Chondrocyte (in vitro differentiated cells): ENCODE data around the gene HDAC9. TPM values are rescaled to one million over a fixed set of nuclear protein-coding genes. Genes with fewer than 3 reads are reported as not detected.

Source experiments
- DNase-seq: peaks from one replicate; pipeline ENCODE4 v3.0.0; 2021; ENCODE audit warnings: mixed read lengths, low spot score
- H3K27ac Mint-ChIP-seq: one replicate; pipeline ENCODE4 v1.8.0; 2021; ENCODE audit warnings: mild to moderate bottlenecking, moderate library complexity, mixed read lengths; ENCODE audit not compliant: unreplicated experiment
- H3K27me3 Mint-ChIP-seq: 2 replicates; pipeline ENCODE4 v1.8.0; 2021; ENCODE audit warnings: low read depth, mixed read lengths
- H3K36me3 Mint-ChIP-seq: 2 replicates; pipeline ENCODE4 v1.8.0; 2021; ENCODE audit warnings: low read depth, mixed read lengths
- H3K4me1 Mint-ChIP-seq: 2 replicates; pipeline ENCODE4 v1.8.0; 2021; ENCODE audit warnings: low read depth, mild to moderate bottlenecking, mixed read lengths
- H3K4me3 Mint-ChIP-seq: one replicate; pipeline ENCODE4 v1.8.0; 2021; ENCODE audit warnings: mild to moderate bottlenecking, moderate library complexity, mixed read lengths; ENCODE audit not compliant: unreplicated experiment
- H3K9me3 Mint-ChIP-seq: 2 replicates; pipeline ENCODE4 v1.8.0; 2021; ENCODE audit warnings: low read depth, mixed read lengths
- CTCF ChIP-seq: fragments of 200-600 bp; sonication (generic); IDR thresholded peaks from 2 replicates; pipeline ENCODE4 v1.5.0; 2021; ENCODE audit warnings: antibody characterized with exemption, mild to moderate bottlenecking, moderate library complexity
- total RNA-seq: library from RNA; stranded (reverse); gene quantifications from 3 replicates; pipeline ENCODE4 v1.2.1, GENCODE V29; 2021

HDAC9 gene
- total RNA-seq, 1 donor from 2014 or later: 5.9 TPM

DNA sequence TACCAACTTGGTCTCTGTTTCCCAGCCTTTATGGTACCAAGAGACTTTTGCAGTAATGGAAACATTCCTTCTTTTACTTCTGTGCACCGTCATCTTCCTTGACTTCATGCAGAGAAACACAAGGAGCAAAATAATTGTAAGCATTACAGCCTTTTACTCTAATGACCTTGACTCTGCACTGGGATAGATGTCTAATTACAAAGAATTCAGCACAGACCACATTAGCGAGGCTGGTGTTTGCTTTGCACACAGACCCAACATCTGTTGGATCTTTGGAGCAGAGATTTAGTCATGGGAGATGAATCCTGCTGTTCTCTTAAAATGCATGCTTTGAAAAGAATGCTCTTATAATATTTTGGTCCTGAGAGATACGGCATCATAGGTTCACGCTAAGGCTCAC, 360.2 kb downstream of the HDAC9 start:
- Mint-ChIP-seq H3K36me3 (no peaks in the 10 kb centered on the region), H3K27me3 (no peaks in the 10 kb centered on the region), H3K9me3 (no peaks in the 10 kb centered on the region), H3K4me3 (no peak overlapping the region), H3K27ac (no peak overlapping the region), H3K4me1 (peaks cover 13% of the 10 kb centered on the region)
- TF ChIP-seq CTCF: no peak
- no peak for DNase-seq

- no peak overlapping the region for H3K4me3 Mint-ChIP-seq
- no peaks in the 10 kb centered on the region for H3K36me3 Mint-ChIP-seq
- peaks cover 13% of the 10 kb centered on the region for H3K4me1 Mint-ChIP-seq
- H3K27me3 Mint-ChIP-seq: no peaks in the 10 kb centered on the region
- no peak overlapping the region for H3K27ac Mint-ChIP-seq
- no peak for DNase-seq
- no peaks in the 10 kb centered on the region for H3K9me3 Mint-ChIP-seq
- TF ChIP-seq CTCF: no peak
Measured at GRCh38 chr7:18858232-18858631, 362.7 kb downstream of the HDAC9 start.

DNA sequence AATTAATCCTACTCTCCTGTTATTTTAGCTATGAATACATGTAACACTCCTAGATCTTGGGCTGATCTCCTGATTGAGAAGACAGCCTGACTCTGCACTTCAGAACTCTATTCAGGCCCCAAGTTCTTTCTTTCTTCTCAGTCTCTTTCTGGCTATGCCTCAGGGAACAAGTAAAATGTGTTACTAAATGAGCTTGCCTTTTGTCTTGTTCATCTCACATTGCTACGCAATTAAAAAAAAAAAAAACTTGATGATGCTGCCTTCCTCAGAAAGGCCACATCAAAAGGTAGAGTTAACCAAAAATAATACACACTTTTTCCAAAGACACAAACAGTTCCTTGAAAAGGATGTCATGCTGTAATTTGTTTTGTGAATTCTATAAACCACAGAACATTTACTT, 363.8 kb downstream of the HDAC9 start:
- peaks cover 13% of the 10 kb centered on the region for H3K4me1 Mint-ChIP-seq
- TF ChIP-seq CTCF: no peak
- no peak overlapping the region for H3K27ac Mint-ChIP-seq
- H3K9me3 Mint-ChIP-seq: no peaks in the 10 kb centered on the region
- H3K27me3 Mint-ChIP-seq: no peaks in the 10 kb centered on the region
- H3K36me3 Mint-ChIP-seq: no peaks in the 10 kb centered on the region
- no peak overlapping the region for H3K4me3 Mint-ChIP-seq
- no peak for DNase-seq

DNA sequence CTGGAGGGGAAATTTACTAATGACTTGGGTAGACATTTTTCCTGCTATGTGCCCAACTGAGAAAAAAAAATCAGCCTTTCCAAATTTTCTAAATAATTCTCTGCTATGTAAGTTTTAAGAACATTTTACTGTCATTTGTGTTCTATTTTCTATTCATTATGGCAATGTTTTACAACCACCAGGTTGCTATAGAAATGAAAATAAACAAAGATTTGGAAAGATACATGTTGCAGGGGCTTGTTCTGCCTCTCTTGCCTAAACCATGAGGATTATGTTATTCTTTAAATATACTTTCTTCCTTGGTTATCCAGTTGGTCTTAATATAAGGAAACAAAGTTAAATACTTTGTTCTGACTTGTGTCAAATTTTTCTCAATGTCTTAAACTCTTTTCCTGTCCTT, 364.7 kb downstream of the HDAC9 start:
- Mint-ChIP-seq H3K27ac (no peak overlapping the region), H3K27me3 (no peaks in the 10 kb centered on the region), H3K36me3 (no peaks in the 10 kb centered on the region), H3K9me3 (no peaks in the 10 kb centered on the region), H3K4me3 (no peak overlapping the region), H3K4me1 (peaks cover 13% of the 10 kb centered on the region)
- no peak for DNase-seq
- TF ChIP-seq CTCF: no peak

- DNase-seq: no peak
- no peak overlapping the region for H3K4me3 Mint-ChIP-seq
- no peaks in the 10 kb centered on the region for H3K9me3 Mint-ChIP-seq
- no peaks in the 10 kb centered on the region for H3K27me3 Mint-ChIP-seq
- H3K36me3 Mint-ChIP-seq: no peaks in the 10 kb centered on the region
- H3K27ac Mint-ChIP-seq: no peak overlapping the region
- no peak for TF ChIP-seq CTCF
- peaks cover 8% of the 10 kb centered on the region for H3K4me1 Mint-ChIP-seq
Measured at GRCh38 chr7:18861514-18862118, 366.1 kb downstream of the HDAC9 start.
